GM18505 (cell line): ENCODE data around the gene MYO5B.
"Not testable (repeated sequence)": the region's sequence is repeated elsewhere in the genome, so short reads cannot be mapped to it uniquely, and the experiment has no call there.

Experiments used
- ATAC-seq: cut with Tn5 transposase; IDR thresholded peaks from one replicate; pipeline ENCODE4 v1.9.1; 2021; ENCODE audit not compliant: unreplicated experiment
- POLR2A ChIP-seq: IDR thresholded peaks from 4 replicates; pipeline ENCODE4 v1.6.1; 2011; ENCODE audit warnings: borderline replicate concordance; ENCODE audit not compliant: insufficient read depth, insufficient read length; ENCODE audit errors: extremely low read depth

MYO5B gene

GRCh38 chr18:49843778-49844625 is 350.9 kb downstream of the MYO5B start:
- no peak for TF ChIP-seq POLR2A
- no peak for ATAC-seq

DNA sequence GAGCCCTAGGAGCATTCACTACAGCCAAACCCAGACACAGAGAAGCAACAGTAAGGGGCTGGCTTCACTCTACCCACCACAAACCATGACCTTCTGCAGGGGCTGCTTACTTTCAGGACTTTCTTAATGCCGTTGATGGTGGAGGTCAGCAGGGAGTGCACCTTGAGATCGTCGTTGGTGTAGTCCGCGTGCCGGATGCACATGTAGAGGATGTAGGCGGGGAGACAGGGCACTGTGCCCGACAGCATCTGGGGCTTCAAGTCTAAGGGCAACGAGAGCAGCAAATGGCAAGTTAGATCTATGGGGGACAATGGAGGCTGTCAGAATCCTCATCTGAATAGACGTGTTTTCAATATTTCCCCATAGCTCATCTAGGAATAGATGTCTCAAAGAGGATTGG is 351.8 kb downstream of the MYO5B start:
- ATAC-seq: no peak
- TF ChIP-seq POLR2A: no peak

DNA sequence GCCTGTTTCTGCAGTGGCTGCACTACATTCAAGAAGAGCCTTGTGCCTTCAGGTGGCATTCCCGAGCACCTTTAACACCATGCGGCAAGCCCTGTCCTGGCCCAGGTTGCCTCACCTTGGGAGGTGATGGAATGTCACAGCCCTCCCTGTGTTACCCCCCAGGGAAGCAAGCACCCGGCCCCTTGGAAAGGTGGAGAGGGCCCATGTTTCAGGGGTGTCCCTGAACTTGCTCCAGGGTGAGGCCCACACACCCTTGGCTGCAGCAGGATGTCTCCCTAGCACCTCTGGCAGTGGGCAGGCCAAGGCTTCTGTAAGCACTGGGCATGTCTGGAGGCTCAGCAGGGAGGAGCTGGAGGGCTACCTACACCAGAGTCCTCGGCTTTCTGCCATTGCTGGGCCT is 352.3 kb downstream of the MYO5B start:
- ATAC-seq: no peak
- no peak for TF ChIP-seq POLR2A

DNA sequence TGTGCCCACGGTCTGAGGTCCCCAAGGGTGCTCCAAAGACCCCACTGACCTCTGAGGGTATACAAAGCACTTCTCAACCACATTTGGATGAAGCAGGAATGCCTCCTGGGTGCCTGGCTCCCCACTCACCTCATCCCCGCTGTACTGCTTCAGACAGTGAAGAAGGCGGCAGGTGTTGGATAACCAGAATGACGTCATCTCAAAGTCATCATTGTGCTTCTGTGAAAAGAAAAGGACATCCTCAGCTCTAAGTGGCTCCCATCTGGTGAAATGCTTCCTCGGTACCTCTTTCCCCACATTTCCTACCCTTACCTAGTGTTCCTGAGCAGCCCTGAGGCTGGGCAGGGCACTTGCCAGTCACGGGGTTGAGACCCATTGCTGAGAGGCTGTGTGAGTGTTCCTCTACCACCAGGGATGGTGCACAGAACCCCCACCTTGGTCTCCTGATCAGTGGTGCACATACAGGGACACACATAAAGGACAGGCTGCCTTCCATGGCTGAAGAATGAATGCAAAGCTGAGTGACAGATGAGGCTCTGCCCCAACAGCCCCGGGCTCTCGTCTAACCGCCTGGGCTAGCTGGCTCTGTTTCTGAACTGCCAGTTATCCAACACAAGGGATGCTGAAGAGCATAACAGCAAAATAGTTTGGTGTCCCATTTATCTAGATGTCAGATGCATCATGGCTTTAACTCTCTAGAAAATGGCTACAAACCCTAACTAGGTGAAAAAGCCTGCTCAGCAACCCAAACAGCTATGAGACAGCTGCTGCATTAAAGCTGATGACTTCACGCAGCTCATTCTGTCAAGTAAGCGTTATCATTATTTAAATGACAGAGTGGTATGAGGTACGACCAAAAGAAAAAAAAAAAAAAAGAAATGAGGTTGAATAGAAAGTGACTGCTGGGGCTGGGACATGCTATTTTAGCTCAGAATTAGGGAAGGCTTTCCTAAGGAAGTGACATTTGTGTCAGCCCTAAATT is 353.4 kb downstream of the MYO5B start:
- no peak for ATAC-seq
- TF ChIP-seq POLR2A: no peak

DNA sequence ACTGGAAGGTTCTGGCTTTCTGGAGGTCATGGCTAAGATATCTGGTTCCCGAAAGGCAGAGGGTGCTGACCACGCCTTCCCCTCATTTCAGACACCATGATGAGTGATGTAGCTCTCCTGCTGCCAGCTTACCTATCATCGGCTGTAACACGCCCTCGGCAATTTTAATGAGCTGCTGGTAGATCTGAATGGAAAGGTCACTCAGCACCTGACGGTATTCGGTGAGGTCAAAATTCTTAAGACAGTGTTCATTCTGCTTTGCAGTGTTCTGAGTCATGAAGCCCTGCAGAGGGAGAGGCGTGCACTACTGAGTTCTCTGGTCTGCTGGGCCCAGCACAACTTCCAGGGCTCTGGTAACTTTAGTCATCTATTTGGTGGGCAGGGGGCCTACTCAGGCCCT is 355.9 kb downstream of the MYO5B start:
- TF ChIP-seq POLR2A: no peak
- no peak for ATAC-seq

- ATAC-seq: no peak
- TF ChIP-seq POLR2A: no peak
Observed at GRCh38 chr18:49838381-49838780, 356.6 kb downstream of the MYO5B start.

DNA sequence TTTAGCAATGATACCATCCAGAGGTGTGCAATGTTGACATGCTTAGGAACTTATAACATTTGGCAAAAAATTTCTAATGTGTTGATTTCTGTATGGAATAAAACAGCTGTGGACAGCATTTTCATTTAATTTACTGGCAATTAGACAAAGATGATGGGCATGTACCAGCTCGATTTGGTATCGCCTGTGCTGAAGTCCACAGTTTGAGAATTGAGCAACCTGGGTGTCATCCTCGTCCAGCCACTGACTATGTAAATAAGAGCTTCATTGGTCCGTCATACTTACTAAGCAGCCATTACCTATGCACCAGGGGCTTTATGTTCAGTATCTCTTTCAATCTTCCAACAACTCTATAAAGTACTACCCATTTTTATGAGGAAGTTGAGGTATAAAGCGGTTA is 357.1 kb downstream of the MYO5B start:
- TF ChIP-seq POLR2A: no peak
- no peak for ATAC-seq

DNA sequence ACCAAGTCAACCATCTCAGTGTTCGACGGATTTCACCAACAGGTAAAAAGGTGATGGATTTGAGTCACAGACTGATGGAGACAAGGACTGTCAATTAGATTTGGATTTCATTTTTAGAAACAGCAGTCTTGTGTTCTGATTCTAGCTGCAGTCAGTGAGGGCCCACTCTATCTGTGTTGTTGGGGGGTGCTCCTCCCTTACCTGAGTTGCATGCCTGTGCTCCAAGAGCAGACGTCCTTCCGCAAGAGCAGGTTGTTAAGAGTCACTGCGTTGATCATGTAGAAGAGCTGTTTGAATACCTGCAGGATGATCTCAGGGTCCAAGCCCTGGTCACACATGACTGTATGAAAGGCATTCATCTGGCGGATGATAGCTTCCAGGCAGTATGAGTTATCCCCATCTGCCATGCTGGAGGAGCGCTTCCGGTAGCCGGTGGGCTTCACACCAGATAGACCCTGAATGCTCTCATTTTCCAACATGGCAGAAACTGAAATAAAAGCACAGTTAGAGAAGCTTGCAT is 357.6 kb downstream of the MYO5B start:
- not testable (repeated sequence) for ATAC-seq

DNA sequence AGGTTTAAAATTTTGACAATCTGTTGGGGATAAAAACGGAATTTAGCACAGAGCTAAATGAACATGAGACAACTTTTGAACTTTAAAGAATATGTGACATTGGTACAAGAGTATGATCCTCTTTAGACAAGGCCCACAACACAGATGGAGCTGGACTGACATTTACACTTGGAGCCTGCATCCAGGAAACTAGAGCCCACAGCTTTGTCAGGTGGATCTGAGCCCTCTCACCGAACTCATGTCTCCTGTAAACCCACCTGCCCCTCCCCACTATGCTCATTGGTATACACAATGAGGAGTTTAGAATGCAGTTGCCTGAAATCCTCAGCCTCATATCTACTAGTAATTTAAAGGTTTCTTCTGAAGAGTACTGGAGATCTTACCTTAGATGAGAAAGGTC is 359.5 kb downstream of the MYO5B start:
- TF ChIP-seq POLR2A: no peak
- no peak for ATAC-seq

- ATAC-seq: no peak
- TF ChIP-seq POLR2A: no peak
Observed at GRCh38 chr18:49834258-49834657, 360.7 kb downstream of the MYO5B start.

DNA sequence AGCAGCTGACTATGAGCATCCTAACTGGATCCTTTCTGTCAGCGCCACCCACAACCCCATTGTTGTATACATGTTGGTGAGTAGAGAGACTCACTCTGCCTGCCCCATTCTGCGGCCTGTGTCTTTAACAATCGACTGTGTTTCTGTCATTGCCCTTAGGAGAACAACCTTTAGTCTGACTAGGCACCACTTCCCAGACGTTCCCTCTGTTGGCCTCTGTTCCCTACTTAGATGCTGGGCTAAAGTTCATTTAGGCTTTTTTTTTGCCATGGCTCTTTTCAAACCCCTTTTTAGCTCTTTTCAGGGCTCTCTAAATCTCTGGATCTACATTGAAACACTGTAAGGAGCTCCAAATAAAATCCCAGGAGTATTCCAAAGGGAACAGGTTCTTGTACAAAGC is 361.1 kb downstream of the MYO5B start:
- no peak for ATAC-seq
- no peak for TF ChIP-seq POLR2A

- ATAC-seq: no peak
- TF ChIP-seq POLR2A: no peak
Observed at GRCh38 chr18:49832221-49832647, 362.7 kb downstream of the MYO5B start.

GRCh38 chr18:49827996-49828395 is 367.0 kb downstream of the MYO5B start:
- ATAC-seq: no peak

More at GRCh38 chr18:49827996-49828395, 367.0 kb downstream of the MYO5B start:
- TF ChIP-seq POLR2A: no peak
